Mucosa of stomach (tissue), 1 donor: ENCODE measurements around the gene ARHGEF40.

ENCODE experiments used
- H3K27me3 ChIP-seq: one replicate; pipeline ENCODE4 v1.7.0; 2013; ENCODE audit warnings: mild to moderate bottlenecking, low read length; ENCODE audit not compliant: control insufficient read depth, insufficient read depth
- H3K36me3 ChIP-seq: one replicate; pipeline ENCODE4 v1.7.0; 2013; ENCODE audit warnings: low read length; ENCODE audit not compliant: control insufficient read depth, insufficient read depth
- H3K4me1 ChIP-seq: one replicate; pipeline ENCODE4 v1.7.0; 2013; ENCODE audit warnings: mild to moderate bottlenecking, low read length; ENCODE audit not compliant: control insufficient read depth, insufficient read depth
- H3K4me3 ChIP-seq: one replicate; pipeline ENCODE4 v1.7.0; 2013; ENCODE audit warnings: low read length
- H3K9ac ChIP-seq: one replicate; pipeline ENCODE4 v1.7.0; 2013; ENCODE audit warnings: mild to moderate bottlenecking, low read length, moderate library complexity
- H3K9me3 ChIP-seq: one replicate; pipeline ENCODE4 v1.7.0; 2013; ENCODE audit warnings: mild to moderate bottlenecking, low read length, moderate library complexity; ENCODE audit not compliant: control insufficient read depth
- donor health status: Pancreatic carcinoma.

ARHGEF40 gene

GRCh38 chr14:21056520-21057163 is 13.5 kb upstream of the ARHGEF40 start:
- H3K36me3 ChIP-seq, result no peaks in the 10 kb centered on the region
- H3K4me1 ChIP-seq, result peaks cover 38% of the 10 kb centered on the region
- no peak overlapping the region for H3K4me3 ChIP-seq
- no peaks in the 10 kb centered on the region for H3K27me3 ChIP-seq
- H3K9ac ChIP-seq, result no peak overlapping the region
- no peaks in the 10 kb centered on the region for H3K9me3 ChIP-seq

GRCh38 chr14:21057803-21058675 is 12.1 kb upstream of the ARHGEF40 start, which contains the start of gene RNASE8:
Gene RNASE8 (plus strand): TSS chr14:21057822. CDS start chr14:21057893, 71 bp downstream.
- H3K9me3 ChIP-seq, result no peaks in the 10 kb centered on the region
- H3K27me3 ChIP-seq, result no peaks in the 10 kb centered on the region
- H3K4me3 ChIP-seq, result no peak within 1 kb of the TSS
- peaks cover 38% of the 10 kb centered on the region for H3K4me1 ChIP-seq
- no peaks in the 10 kb centered on the region for H3K36me3 ChIP-seq
- H3K9ac ChIP-seq, result no peak within 1 kb of the TSS

- Histone ChIP-seq H3K4me1 (peaks cover 33% of the 10 kb centered on the region), H3K27me3 (no peaks in the 10 kb centered on the region), H3K4me3 (no peak overlapping the region), H3K36me3 (no peaks in the 10 kb centered on the region), H3K9me3 (no peaks in the 10 kb centered on the region), H3K9ac (no peak overlapping the region)
These were observed 11.2 kb upstream of the ARHGEF40 start for GRCh38 chr14:21058903-21059302.

DNA sequence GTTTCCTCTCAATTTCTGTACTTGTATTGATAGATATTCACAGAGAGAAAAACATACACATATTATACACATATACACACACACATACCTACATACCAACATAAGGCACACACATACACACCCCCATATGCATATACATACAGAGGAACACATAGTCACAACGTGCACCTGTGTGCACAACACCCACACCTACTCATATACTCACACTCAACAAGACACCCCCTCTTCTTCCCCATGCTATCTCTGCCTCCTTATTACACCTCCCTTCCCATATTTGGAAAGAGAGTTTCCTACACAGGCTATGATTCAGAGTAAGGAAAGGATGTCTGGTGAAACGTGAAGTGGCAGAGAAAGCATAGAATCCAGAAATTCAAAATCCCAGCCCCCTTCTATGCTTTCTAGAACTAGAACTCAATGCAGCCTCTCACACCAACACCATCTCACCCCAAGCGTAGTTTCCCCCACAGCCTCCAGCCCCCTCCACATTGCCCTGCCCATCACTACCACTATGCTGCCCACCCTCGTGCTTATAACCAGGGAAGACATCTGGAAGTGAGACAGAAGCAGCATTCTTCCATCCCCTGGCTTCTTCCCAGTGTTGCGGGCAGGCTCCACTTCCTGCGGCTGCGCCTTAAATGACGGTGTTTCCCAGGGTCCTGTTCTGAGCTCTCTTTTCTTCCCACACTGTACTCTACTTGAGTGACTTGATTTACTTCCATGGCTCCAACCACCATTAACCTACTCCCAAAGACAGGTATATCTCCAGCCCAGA is 10.1 kb upstream of the ARHGEF40 start:
- H3K9me3 ChIP-seq, result no peaks in the 10 kb centered on the region
- H3K9ac ChIP-seq, result no peak overlapping the region
- H3K4me3 ChIP-seq, result no peak overlapping the region
- H3K36me3 ChIP-seq, result no peaks in the 10 kb centered on the region
- H3K27me3 ChIP-seq, result no peaks in the 10 kb centered on the region
- H3K4me1 ChIP-seq, result peaks cover 24% of the 10 kb centered on the region

DNA sequence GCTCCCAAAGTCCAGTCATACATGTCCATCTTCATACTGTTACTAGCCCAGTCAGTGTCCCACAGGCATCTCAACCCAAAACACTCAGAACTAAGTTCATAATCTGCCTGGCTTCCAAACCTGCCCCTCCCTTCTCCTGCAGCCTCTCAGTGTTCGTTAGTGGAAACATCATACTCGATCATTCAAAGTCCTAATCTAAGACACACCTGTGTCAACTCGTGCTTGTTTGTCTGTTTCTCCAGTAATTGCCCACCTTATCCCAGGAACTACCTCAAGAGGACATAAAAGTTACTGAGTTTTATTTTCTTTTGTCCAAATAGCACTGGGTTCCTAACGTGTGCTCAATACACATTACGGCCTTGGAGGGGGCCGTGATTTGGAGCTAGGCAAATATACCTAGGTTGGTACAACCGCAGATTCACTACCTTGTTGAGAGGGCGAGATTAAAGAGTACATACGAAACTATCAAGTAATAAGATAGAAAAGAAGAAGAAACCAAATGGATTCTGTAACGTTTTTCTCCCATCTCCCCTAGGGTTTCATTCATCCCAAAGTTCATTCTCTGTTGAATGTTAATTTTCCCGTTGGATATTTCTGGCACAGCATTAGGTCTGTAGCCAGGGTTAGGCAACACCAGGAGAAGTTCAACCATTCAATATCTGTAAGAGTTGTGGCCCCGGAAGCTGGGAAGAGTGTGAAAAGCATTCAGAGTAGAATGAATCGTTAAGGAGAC is 9.3 kb upstream of the ARHGEF40 start:
- Histone ChIP-seq H3K4me1 (peaks cover 18% of the 10 kb centered on the region), H3K36me3 (no peaks in the 10 kb centered on the region), H3K27me3 (no peaks in the 10 kb centered on the region), H3K9me3 (no peaks in the 10 kb centered on the region), H3K4me3 (no peak overlapping the region), H3K9ac (no peak overlapping the region)

DNA sequence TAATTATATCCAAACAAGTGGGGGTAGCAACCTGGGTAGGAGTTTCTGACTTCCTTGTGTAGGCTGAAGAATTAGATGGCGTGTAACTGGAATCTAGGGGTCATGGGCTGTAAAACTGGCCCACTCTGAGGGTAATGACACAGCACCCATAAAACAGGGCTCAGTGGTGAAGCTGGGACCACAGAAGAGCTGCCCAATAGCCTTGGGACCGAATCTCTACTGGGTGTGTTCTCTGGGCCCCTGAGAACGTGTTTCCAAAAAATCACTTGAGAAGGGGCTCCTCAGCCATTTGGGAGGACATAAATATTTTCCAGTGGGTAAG is 8.8 kb upstream of the ARHGEF40 start:
- Histone ChIP-seq H3K9ac (no peak overlapping the region), H3K36me3 (no peaks in the 10 kb centered on the region), H3K9me3 (no peaks in the 10 kb centered on the region), H3K27me3 (no peaks in the 10 kb centered on the region), H3K4me3 (no peak overlapping the region), H3K4me1 (peaks cover 16% of the 10 kb centered on the region)

DNA sequence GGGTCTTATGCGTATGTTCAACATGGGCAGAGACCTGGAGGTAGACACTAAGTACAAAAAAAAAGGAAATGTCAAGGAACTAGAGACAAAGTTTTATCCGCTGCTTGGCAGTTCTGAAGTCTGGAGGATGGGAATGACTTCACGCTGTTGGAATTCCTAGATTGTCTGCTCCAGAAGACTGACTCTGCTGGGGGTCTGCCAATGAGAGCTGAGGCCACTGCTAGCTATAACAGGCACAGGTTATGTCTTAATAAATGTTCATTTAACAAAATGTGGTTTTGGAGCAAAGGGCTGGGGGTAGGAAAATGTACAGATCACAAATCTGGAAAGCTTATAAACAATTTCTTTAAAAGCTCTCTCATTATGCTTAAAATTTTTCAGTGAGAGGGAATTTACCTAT is 6.6 kb upstream of the ARHGEF40 start:
- Histone ChIP-seq H3K9me3 (no peaks in the 10 kb centered on the region), H3K4me3 (no peak overlapping the region), H3K4me1 (peaks cover 12% of the 10 kb centered on the region), H3K9ac (no peak overlapping the region), H3K27me3 (peaks cover 4% of the 10 kb centered on the region), H3K36me3 (no peaks in the 10 kb centered on the region)

GRCh38 chr14:21066882-21067502 is 3.1 kb upstream of the ARHGEF40 start:
- H3K27me3 ChIP-seq, result peaks cover 17% of the 10 kb centered on the region
- H3K4me1 ChIP-seq, result peaks cover 22% of the 10 kb centered on the region
- no peaks in the 10 kb centered on the region for H3K9me3 ChIP-seq
- H3K9ac ChIP-seq, result no peak overlapping the region
- H3K36me3 ChIP-seq, result no peaks in the 10 kb centered on the region
- H3K4me3 ChIP-seq, result no peak overlapping the region

DNA sequence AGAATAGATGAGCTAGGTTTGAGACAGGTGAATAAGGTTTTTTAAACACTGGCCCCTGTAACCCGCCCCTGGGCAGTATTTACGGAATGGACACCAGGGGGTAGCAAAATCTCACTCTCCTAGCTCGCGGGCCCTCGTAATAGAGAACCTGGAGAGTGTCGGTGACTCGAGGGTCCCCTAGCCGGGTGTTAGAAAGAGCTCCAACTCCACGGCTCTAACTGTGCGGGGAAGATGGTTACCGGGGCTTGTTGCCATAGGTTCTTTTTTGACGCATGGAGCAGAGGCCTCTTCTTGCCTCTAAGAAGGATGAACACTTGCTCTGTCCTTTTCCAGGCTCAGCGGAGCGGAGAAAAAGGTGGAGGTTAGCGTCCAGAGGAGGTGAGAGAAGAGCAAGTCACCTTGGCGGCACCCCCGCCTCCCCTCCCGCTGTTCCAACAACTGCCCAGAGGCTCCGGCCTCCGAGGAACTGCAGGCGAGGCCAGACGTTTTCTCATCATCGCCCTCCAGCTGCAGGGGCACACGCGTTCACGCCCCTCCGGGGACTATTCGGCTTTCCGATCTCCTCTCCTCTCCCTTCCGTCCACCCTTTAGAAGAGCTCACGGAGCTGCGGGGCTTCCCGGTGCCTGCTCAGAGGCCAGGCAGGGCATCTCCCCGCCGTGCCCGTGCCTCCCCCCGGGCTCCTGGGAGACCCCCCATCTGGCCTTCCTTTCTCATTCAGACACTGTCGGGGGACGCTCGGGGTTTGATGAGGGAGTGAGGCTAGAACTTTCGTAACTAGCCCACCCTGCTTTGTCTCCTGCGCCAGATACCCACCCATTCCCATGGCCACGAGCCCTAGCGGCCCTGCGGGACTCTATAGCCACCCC is 1.4 kb upstream of the ARHGEF40 start:
- Histone ChIP-seq H3K9me3 (no peaks in the 10 kb centered on the region), H3K4me3 (peak overlapping the region; percentile 47), H3K9ac (peak overlapping the region; percentile 51), H3K27me3 (peaks cover 17% of the 10 kb centered on the region), H3K4me1 (peaks cover 37% of the 10 kb centered on the region), H3K36me3 (no peaks in the 10 kb centered on the region)

- Histone ChIP-seq H3K4me1 (peaks cover 37% of the 10 kb centered on the region), H3K9ac (peak overlapping the region; percentile 51)
These were observed 569 bp upstream of the ARHGEF40 start for GRCh38 chr14:21069388-21070082.

More at GRCh38 chr14:21069388-21070082, 569 bp upstream of the ARHGEF40 start:
- H3K4me3 ChIP-seq, result peak overlapping the region; percentile 47
- H3K27me3 ChIP-seq, result peaks cover 17% of the 10 kb centered on the region
- no peaks in the 10 kb centered on the region for H3K9me3 ChIP-seq
- H3K36me3 ChIP-seq, result peaks cover 7% of the 10 kb centered on the region
